Subcutaneous abdominal adipose tissue (tissue), 5 donors: ENCODE results near the gene SLC13A4.
"Not testable (repeated sequence)": the region's sequence is repeated elsewhere in the genome, so short reads cannot be mapped to it uniquely, and the experiment has no call there.

Source experiments
- H3K27ac ChIP-seq: one replicate; pipeline ENCODE4 v1.7.0; 2013; ENCODE audit warnings: low read depth, mild to moderate bottlenecking, inconsistent platforms, low read length, moderate library complexity
- H3K27me3 ChIP-seq, 5 donors: one replicate each; pipeline ENCODE4 v1.7.0; 2013; ENCODE audit warnings: low read length in 5 of 5, inconsistent platforms in 1 of 5; ENCODE audit not compliant: control insufficient read depth in 5 of 5, insufficient read depth in 4 of 5
- H3K36me3 ChIP-seq, 5 donors: one replicate each; pipeline ENCODE4 v1.7.0; 2013; ENCODE audit warnings: low read length in 5 of 5; ENCODE audit not compliant: control insufficient read depth in 5 of 5, insufficient read depth in 5 of 5
- H3K4me1 ChIP-seq, 5 donors: one replicate each; pipeline ENCODE4 v1.7.0; 2013; ENCODE audit warnings: low read length in 5 of 5, mild to moderate bottlenecking in 3 of 5, moderate library complexity in 1 of 5; ENCODE audit not compliant: control insufficient read depth in 5 of 5, insufficient read depth in 5 of 5
- H3K4me3 ChIP-seq, 5 donors: one replicate each; pipeline ENCODE4 v1.7.0; 2013; ENCODE audit warnings: low read length in 5 of 5, low read depth in 1 of 5
- H3K9ac ChIP-seq, 5 donors: one replicate each; pipeline ENCODE4 v1.7.0; 2013; ENCODE audit warnings: low read length in 5 of 5, mild to moderate bottlenecking in 4 of 5, moderate library complexity in 3 of 5
- H3K9me3 ChIP-seq, 5 donors: one replicate each; pipeline ENCODE4 v1.7.0; 2013; ENCODE audit warnings: low read length in 5 of 5; ENCODE audit not compliant: control insufficient read depth in 5 of 5
- donor health status: healthy.
- donor health status: healthy.
- donor health status: healthy.
- donor health status: healthy.
- donor health status: healthy.

Gene SLC13A4

GRCh38 chr7:135644154-135644553 lies 83.8 kb downstream of the SLC13A4 start:
- Histone ChIP-seq H3K27ac (no peak overlapping the region), H3K4me1 (no peaks in the 10 kb centered on the region), H3K36me3 (peaks cover 22 to 83% (median 32%) of the 10 kb centered on the region in 5 donors), H3K4me3 (no peak overlapping the region), H3K9ac (no peak overlapping the region), H3K27me3 (no peaks in the 10 kb centered on the region), H3K9me3 (no peaks in the 10 kb centered on the region)

GRCh38 chr7:135639690-135640089 lies 88.3 kb downstream of the SLC13A4 start:
- not testable (repeated sequence) for H3K9me3 ChIP-seq, H3K4me1 ChIP-seq, H3K4me3 ChIP-seq, H3K27me3 ChIP-seq, H3K27ac ChIP-seq, H3K9ac ChIP-seq
- H3K36me3 ChIP-seq = peaks cover 26 to 82% (median 30%) of the 10 kb centered on the region in 5 donors

- H3K36me3 ChIP-seq = peaks cover 27 to 60% (median 32%) of the 10 kb centered on the region in 5 donors
- no peak overlapping the region for H3K4me3 ChIP-seq
These were observed 93.7 kb downstream of the SLC13A4 start for GRCh38 chr7:135634191-135634878.

More at GRCh38 chr7:135634191-135634878, 93.7 kb downstream of the SLC13A4 start:
- H3K27ac ChIP-seq = no peak overlapping the region
- no peaks in the 10 kb centered on the region for H3K27me3 ChIP-seq
- H3K9ac ChIP-seq = no peak overlapping the region
- H3K4me1 ChIP-seq = no peaks in the 10 kb centered on the region
- H3K9me3 ChIP-seq = no peaks in the 10 kb centered on the region
